Measurements from ENCODE around the gene ATP8B4.

GRCh38 chr15:50059203-50059772 lies 59.7 kb downstream of the ATP8B4 start:
- TF ChIP-seq CTCF (IDR thresholded peaks at IDR 0.05) (no peak), POLR2A (IDR thresholded peaks at IDR 0.05) (no peak)

Data from testis (tissue), 2 donors.